ENCODE measurements around the gene ATP10A.
A peak's percentile ranks its signal among the peaks of the same experiment; 100 is the strongest.

Gene ATP10A

DNA sequence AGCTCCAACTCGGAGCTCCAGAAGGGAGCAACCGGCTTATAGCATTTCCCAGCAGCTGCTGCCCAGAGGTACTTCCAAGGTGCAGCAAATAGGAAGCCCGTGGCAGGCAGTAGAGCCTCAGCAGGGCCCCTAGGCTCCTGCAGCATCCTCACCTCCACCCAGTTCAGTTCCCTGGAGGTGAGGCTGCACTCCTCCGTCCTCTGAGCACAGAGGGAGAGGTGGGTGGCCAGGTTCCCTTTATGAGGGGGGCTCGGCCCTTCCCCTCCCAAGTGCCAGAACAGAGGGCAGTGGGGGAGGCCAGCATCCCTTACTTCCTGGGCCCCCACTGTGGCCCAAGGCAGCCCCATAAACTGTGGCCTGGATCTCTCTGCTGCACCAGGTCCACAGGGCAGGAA, 150.2 kb downstream of the ATP10A start:
- H3K9me3 Mint-ChIP-seq = no peaks in the 10 kb centered on the region

GRCh38 chr15:25712192-25712960, 150.8 kb downstream of the ATP10A start:
- Mint-ChIP-seq H3K4me1 (no peaks in the 10 kb centered on the region), H3K36me3 (peaks cover 2% of the 10 kb centered on the region), H3K4me3 (no peak overlapping the region), H3K9me3 (no peaks in the 10 kb centered on the region), H3K27me3 (no peaks in the 10 kb centered on the region), H3K27ac (peak overlapping the region; percentile 35)

More for the DNA sequence above, 150.2 kb downstream of the ATP10A start:
- Mint-ChIP-seq H3K36me3 (peaks cover 2% of the 10 kb centered on the region), H3K27me3 (no peaks in the 10 kb centered on the region), H3K4me3 (no peak overlapping the region), H3K27ac (no peak overlapping the region), H3K4me1 (no peaks in the 10 kb centered on the region)

DNA sequence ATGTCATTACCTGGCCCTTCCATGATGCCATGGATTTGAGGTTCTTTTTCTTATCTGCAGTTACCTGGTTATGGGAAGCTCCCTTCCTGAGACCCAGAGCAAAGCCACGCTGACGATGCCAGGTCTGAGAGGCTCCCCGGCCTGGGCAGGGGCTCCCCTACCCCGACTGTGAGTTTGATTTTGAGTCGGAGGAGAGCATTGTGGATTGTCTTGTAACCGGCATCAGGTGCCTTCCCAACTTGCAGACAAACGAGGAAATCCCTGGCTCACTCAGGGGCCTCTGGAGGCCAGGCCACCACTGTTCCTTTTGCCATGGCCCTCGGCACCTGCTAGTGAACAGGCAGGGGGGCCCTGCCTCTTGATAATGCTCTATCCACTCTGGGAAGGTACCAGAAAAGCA, 151.4 kb downstream of the ATP10A start:
- H3K9me3 Mint-ChIP-seq = no peaks in the 10 kb centered on the region
- H3K27me3 Mint-ChIP-seq = no peaks in the 10 kb centered on the region
- H3K4me3 Mint-ChIP-seq = no peak overlapping the region
- H3K4me1 Mint-ChIP-seq = no peaks in the 10 kb centered on the region
- H3K36me3 Mint-ChIP-seq = peaks cover 2% of the 10 kb centered on the region
- peak overlapping the region; percentile 35 for H3K27ac Mint-ChIP-seq

- no peak overlapping the region for H3K4me3 Mint-ChIP-seq
- no peak overlapping the region for H3K27ac Mint-ChIP-seq
- H3K9me3 Mint-ChIP-seq = no peaks in the 10 kb centered on the region
- H3K36me3 Mint-ChIP-seq = peaks cover 2% of the 10 kb centered on the region
- H3K27me3 Mint-ChIP-seq = no peaks in the 10 kb centered on the region
- no peaks in the 10 kb centered on the region for H3K4me1 Mint-ChIP-seq
Observed at GRCh38 chr15:25711164-25711563, 152.0 kb downstream of the ATP10A start.

DNA sequence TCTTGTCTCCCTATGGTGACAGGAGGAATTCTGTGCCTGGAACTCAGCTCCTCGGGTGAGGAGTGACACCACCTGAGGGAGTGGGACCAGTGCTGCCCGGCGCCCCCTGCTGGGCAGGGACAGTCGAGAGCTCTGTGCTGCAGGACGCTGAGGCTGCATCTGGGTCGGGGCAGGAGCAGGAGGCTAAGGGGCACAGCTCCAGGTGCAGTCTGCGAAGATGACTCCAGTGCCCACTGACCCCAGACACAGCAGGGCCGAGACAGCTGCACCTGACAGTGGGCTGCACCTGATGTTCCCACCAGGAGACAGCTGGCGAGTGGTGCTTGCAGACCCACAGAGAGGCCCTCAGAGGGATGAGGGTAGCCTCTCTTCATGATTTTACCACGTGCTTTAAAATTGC, 152.9 kb downstream of the ATP10A start:
- Mint-ChIP-seq H3K4me1 (no peaks in the 10 kb centered on the region), H3K27ac (no peak overlapping the region), H3K36me3 (peaks cover 2% of the 10 kb centered on the region), H3K9me3 (no peaks in the 10 kb centered on the region), H3K27me3 (no peaks in the 10 kb centered on the region), H3K4me3 (no peak overlapping the region)

DNA sequence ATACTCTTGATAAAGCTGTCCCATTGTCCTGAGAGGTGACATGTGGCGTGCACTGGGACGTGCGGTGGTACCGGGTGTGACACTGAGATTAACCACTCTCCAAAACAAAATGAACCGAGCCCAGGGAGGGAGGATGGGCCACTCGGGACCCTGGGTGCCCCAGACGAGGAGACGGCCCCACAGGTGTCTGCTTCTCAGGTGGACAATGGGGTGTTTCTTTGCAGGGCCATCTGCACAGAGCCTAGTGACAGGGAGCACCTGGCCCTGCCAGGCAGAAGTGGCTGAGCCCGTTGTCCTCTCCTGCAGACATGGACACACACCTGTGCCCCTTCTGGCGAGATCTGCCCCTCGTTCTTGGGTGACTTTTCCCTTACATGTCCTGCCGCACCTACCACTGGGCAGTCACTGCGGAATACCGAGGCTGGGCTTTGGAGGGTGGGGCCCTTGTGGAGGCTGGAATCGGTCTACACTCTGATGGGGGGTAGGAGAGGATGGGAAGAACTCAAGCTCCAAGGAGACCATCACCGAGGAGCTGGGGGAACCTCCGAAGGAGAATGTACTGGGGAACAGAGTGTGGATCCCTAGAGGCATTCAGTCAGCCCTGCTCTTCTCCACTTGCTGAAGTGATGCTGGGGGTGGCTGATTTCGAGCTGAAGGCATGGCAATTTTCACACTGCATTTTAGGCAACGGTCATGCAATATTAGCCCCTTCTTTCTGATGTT, 153.5 kb downstream of the ATP10A start:
- no peak overlapping the region for H3K27ac Mint-ChIP-seq
- peaks cover 5% of the 10 kb centered on the region for H3K36me3 Mint-ChIP-seq
- no peaks in the 10 kb centered on the region for H3K4me1 Mint-ChIP-seq
- no peak overlapping the region for H3K4me3 Mint-ChIP-seq
- H3K27me3 Mint-ChIP-seq = no peaks in the 10 kb centered on the region
- H3K9me3 Mint-ChIP-seq = no peaks in the 10 kb centered on the region

DNA sequence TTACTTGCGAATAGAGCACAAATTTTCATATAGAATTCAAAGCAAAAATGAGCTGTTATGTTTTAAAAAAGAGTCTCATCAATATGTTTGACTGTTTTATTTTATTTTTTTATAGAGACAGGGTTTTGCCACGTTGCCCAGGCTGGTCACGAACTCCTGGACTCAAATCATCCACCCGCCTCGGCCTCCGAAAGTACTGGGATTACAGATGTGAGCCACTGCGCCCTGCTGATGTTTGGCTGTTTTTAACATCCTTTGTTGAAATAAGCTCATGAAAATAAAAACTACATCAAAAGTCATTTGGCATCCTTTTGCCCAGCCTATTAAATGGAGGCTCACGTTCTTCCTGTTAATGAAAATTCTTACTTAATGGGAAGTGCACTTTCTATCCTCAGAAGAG, 154.7 kb downstream of the ATP10A start:
- Mint-ChIP-seq H3K9me3 (no peaks in the 10 kb centered on the region), H3K36me3 (peaks cover 5% of the 10 kb centered on the region), H3K27ac (no peak overlapping the region), H3K4me3 (no peak overlapping the region), H3K27me3 (no peaks in the 10 kb centered on the region), H3K4me1 (no peaks in the 10 kb centered on the region)

GRCh38 chr15:25707656-25708365, 155.3 kb downstream of the ATP10A start:
- H3K4me1 Mint-ChIP-seq = no peaks in the 10 kb centered on the region
- H3K9me3 Mint-ChIP-seq = no peaks in the 10 kb centered on the region
- no peaks in the 10 kb centered on the region for H3K27me3 Mint-ChIP-seq
- H3K4me3 Mint-ChIP-seq = no peak overlapping the region
- peaks cover 5% of the 10 kb centered on the region for H3K36me3 Mint-ChIP-seq
- H3K27ac Mint-ChIP-seq = no peak overlapping the region

DNA sequence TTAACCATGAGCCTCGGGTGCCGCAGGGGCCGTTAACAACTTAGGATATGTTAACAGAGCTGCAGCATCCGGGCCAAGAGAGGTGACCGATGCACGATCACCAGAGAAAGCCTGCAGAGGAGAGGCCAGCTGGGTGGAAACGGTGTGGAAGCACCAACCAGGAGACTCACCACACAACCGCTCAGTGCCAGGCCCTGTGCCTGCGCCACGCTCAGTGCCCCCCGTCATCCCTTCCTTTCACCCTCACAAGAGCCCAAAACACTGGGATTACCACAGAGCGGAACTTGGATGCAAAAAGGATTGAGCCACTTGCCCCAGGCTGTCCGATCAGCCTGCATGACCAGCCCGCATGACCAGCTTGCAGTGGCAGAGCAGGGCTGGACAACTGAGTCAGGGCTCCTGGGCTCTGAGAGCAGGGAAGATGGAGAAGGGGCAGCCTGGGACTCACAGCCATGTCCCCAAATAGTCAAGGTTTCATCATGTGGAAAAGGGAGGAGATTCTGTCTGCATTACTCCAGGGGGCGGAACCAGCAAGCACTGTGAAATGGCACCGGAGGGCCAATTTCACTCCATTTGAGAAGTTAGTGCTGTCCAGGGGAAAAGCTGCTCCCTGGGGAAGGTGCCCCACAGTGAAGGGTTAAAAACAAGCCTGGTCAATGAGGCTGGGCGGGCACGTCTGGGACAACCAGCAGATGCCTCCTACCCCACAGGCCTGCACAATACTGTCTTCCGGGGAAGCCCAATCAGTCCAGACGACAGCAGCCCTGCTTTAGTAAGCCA, 156.8 kb downstream of the ATP10A start:
- Mint-ChIP-seq H3K4me1 (no peaks in the 10 kb centered on the region), H3K9me3 (no peaks in the 10 kb centered on the region), H3K27me3 (no peaks in the 10 kb centered on the region), H3K27ac (no peak overlapping the region), H3K4me3 (no peak overlapping the region), H3K36me3 (peaks cover 2% of the 10 kb centered on the region)

DNA sequence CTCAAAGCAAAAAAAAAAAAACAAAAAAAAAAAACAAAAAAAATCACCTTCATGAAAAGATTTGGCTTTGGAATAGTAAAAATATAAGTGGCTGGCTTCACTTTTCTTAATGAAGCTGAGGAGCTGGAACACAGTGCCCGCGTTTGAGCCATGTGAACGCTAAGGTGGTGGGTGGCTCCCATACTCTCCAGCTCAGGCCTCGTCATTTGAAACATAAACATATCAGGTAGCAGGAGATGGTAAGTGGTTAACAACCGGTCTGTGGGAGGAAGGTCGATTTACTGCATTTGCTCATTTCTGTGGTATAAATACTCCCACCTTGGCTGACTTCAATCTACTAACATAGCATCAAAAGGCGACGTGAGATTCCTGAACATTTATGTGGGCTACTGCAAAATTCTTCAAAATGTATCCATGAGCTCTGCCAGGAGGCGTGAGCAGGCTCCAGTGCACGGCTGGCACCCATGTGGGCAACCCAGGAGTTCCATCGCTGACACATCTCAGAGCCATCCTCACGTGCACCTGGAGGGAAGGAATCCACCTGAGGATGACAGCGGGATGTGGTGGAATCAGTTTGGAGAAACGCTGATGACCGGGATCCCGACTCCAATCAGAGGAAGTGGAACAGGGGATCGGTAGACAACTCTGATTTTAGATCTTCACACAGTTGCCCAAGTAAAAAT, 157.6 kb downstream of the ATP10A start:
- Mint-ChIP-seq H3K4me3 (no peak overlapping the region), H3K27ac (no peak overlapping the region), H3K9me3 (no peaks in the 10 kb centered on the region), H3K36me3 (peaks cover 2% of the 10 kb centered on the region), H3K27me3 (no peaks in the 10 kb centered on the region), H3K4me1 (no peaks in the 10 kb centered on the region)

- Mint-ChIP-seq H3K36me3 (peaks cover 8% of the 10 kb centered on the region), H3K27ac (no peak overlapping the region), H3K4me3 (no peak overlapping the region), H3K9me3 (no peaks in the 10 kb centered on the region), H3K27me3 (no peaks in the 10 kb centered on the region), H3K4me1 (no peaks in the 10 kb centered on the region)
Observed at GRCh38 chr15:25703726-25704125, 159.4 kb downstream of the ATP10A start.

DNA sequence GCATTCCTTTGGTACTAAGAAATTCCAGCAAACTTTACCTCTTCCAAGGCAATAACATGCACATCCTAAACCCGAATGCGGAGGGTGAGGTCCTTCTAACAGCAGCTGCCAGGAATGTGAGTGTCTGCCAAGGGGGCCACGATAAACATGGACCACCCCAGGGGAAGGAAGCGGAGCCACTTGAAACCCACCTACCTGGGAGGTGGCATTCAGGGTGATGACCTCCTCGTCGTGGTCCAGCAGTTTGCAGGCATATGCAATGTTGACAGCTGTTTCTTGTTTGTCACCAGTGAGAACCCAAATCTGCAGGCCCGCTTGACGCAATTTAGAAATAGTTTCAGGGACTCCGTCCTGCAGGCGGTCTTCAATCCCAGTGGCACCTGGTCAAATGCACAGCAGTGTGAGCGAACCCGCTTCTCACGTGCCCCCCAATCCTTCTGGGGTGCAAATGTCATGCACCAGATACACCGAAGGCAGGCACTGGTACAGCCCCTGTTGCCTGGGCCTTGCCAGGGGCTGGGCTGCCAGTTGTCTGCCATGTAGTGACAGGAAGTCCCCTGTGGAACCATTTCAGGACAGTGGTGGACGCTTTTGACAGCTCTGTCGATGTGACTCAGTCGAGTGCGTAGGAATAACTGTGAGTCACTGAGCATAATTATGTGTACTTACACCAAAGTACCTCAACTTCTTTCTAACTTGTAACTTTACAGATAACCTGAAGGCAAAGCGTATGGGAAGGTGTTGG, 161.2 kb downstream of the ATP10A start:
- H3K36me3 Mint-ChIP-seq = peaks cover 12% of the 10 kb centered on the region
- H3K4me1 Mint-ChIP-seq = no peaks in the 10 kb centered on the region
- H3K9me3 Mint-ChIP-seq = no peaks in the 10 kb centered on the region
- H3K27ac Mint-ChIP-seq = no peak overlapping the region
- no peak overlapping the region for H3K4me3 Mint-ChIP-seq
- H3K27me3 Mint-ChIP-seq = no peaks in the 10 kb centered on the region

GRCh38 chr15:25700916-25701315, 162.2 kb downstream of the ATP10A start:
- Mint-ChIP-seq H3K27me3 (no peaks in the 10 kb centered on the region), H3K4me1 (no peaks in the 10 kb centered on the region), H3K9me3 (no peaks in the 10 kb centered on the region), H3K4me3 (no peak overlapping the region), H3K27ac (no peak overlapping the region), H3K36me3 (peaks cover 12% of the 10 kb centered on the region)

GRCh38 chr15:25697586-25697985, 165.5 kb downstream of the ATP10A start:
- Mint-ChIP-seq H3K9me3 (no peaks in the 10 kb centered on the region), H3K36me3 (peaks cover 10% of the 10 kb centered on the region), H3K27ac (no peak overlapping the region), H3K4me1 (no peaks in the 10 kb centered on the region), H3K4me3 (no peak overlapping the region), H3K27me3 (no peaks in the 10 kb centered on the region)

All from activated naive CD4-positive, alpha-beta T cell treated with anti-CD3 and anti-CD28 coated beads, Interleukin-2, amount 50 U/mL, for 24 hours (primary cell).